A673 (cell line): ENCODE data around the gene PGAP6. TPM values are rescaled to one million over a fixed set of nuclear protein-coding genes. Genes with fewer than 3 reads are reported as not detected.

Experiments used
- BruUV-seq: library from RNA; stranded (reverse); fragments of 400-500 nt; replicated peaks from 2 replicates; lab custom pipeline; 2021; lab: Mats Ljungman, UMichigan
- CTCF ChIA-PET: fragments of 300-600 bp; sonication (Branson Sonifier 250); formaldehyde crosslinking; loops from one replicate; lab custom pipeline; 2022; ENCODE audit warnings: antibody characterized with exemption; lab: Charles Lee
- POLR2A ChIA-PET: fragments of 300-600 bp; sonication (Branson Sonifier 250); formaldehyde crosslinking; loops from one replicate; lab custom pipeline; 2022; ENCODE audit warnings: antibody characterized with exemption; ENCODE audit not compliant: low non-redundant PET; lab: Charles Lee
- DNase-seq: peaks from one replicate; pipeline ENCODE4 v3.0.0-alpha.2; 2015; ENCODE audit warnings: low spot score
- H3K27ac ChIP-seq: fragments of 200-600 bp; sonication (generic); 2 replicates; pipeline ENCODE4 v1.5.1; 2016; ENCODE audit warnings: mixed run types, low read depth, mild to moderate bottlenecking, mixed read lengths, antibody characterized with exemption, low read length; ENCODE audit not compliant: poor library complexity, severe bottlenecking
- H3K27me3 ChIP-seq: fragments of 200-600 bp; sonication (generic); replicated peaks from 2 replicates; pipeline ENCODE4 v1.6.1; 2017; ENCODE audit warnings: mixed run types, low read depth, mild to moderate bottlenecking, mixed read lengths, antibody characterized with exemption, low read length; ENCODE audit not compliant: insufficient read depth, poor library complexity
- H3K36me3 ChIP-seq: fragments of 200-600 bp; sonication (generic); 2 replicates; pipeline ENCODE4 v1.6.1; 2016; ENCODE audit warnings: mixed run types, mild to moderate bottlenecking, mixed read lengths, antibody characterized with exemption, low read length; ENCODE audit not compliant: insufficient read depth, poor library complexity, severe bottlenecking
- H3K4me1 ChIP-seq: fragments of 200-600 bp; sonication (generic); 2 replicates; pipeline ENCODE4 v1.6.1; 2017; ENCODE audit warnings: mixed run types, mild to moderate bottlenecking, mixed read lengths, antibody characterized with exemption, low read length; ENCODE audit not compliant: insufficient read depth, poor library complexity, severe bottlenecking
- H3K4me3 ChIP-seq: fragments of 200-600 bp; sonication (generic); 2 replicates; pipeline ENCODE4 v1.5.1; 2016; ENCODE audit warnings: low read depth, mixed run types, mild to moderate bottlenecking, mixed read lengths, low read length; ENCODE audit not compliant: poor library complexity, severe bottlenecking
- H3K9me3 ChIP-seq: fragments of 200-600 bp; sonication (generic); 2 replicates; pipeline ENCODE4 v1.6.1; 2016; ENCODE audit warnings: mixed run types, low read depth, mild to moderate bottlenecking, mixed read lengths, antibody characterized with exemption, low read length; ENCODE audit not compliant: poor library complexity, severe bottlenecking
- CTCF ChIP-seq: fragments of 300-800, 200-600 bp; sonication (generic); conservative IDR thresholded peaks from 2 replicates; pipeline ENCODE4 v1.5.1; 2017; ENCODE audit warnings: low read depth, mild to moderate bottlenecking, antibody characterized with exemption, low read length, moderate library complexity, mixed read lengths
- EZH2 ChIP-seq: fragments of 200-600 bp; sonication (generic); IDR thresholded peaks from 2 replicates; pipeline ENCODE4 v1.6.1; 2017; ENCODE audit warnings: borderline replicate concordance, low read depth, mild to moderate bottlenecking, mixed read lengths, antibody characterized with exemption, low read length; ENCODE audit not compliant: poor library complexity, severe bottlenecking
- intact Hi-C: fragments of 100-400 bp; cut with micrococcal nuclease; formaldehyde crosslinking; loops from one replicate; pipeline ENCODE4 v1.10.0; 2022; ENCODE audit not compliant: unreplicated experiment
- total RNA-seq: library from RNA; stranded (reverse); gene quantifications from 2 replicates; pipeline ENCODE4 v1.2.3, GENCODE V29; 2021

PGAP6 gene
- total RNA-seq, 1 experiment from 2014 or later = 38.7 TPM

DNA sequence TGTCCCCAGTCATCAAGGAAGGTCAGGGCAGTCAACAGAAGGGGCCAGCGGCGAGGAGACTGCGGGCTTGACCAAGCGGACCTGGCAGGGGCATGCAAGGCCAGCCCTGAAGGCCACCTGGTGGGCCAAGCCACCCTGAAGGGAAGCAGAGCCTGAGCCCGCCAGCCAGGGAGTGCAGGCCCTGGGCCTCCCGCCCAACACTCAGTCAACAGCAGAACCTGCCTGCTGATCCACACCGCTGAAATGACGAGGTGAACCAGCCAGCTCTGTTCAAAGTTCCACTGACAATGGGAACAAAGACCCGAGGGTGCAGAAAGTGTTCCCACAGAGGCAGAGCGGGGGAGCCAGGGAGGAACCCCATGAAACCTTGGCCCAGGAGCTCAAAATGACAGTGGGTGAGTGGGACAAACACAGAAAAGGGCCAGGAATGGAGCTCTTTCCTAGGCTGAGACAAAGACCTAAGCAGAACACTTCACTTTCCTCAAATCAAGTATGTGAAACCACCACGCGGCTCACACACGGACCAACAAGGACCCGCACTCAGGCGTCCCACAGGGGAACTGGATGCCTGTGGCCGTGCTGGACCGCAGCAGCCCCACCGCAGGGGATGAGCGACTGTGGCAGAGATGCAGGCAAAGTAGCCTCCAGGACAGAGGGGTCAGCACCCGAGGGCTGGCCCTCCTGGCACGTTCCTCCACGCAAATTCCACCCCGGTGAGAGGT is 41.2 kb downstream of the PGAP6 start:
- TF ChIP-seq EZH2 = no peak
- TF ChIP-seq CTCF = no peak
- BruUV-seq = no TSS peak
- Histone ChIP-seq H3K4me3 (no peak overlapping the region), H3K9me3 (no peaks in the 10 kb centered on the region), H3K36me3 (peaks cover 13% of the 10 kb centered on the region), H3K27me3 (no peaks in the 10 kb centered on the region), H3K4me1 (no peaks in the 10 kb centered on the region), H3K27ac (no peak overlapping the region)
- intact Hi-C loops = no loop called here
- CTCF ChIA-PET = interaction anchor here (0.6 kb wide), 1 partner anchor 224 kb away, joined by 6 read pairs; no protein-coding TSS in a partner anchor
- POLR2A ChIA-PET = no interaction called here
- DNase-seq = no peak

DNA sequence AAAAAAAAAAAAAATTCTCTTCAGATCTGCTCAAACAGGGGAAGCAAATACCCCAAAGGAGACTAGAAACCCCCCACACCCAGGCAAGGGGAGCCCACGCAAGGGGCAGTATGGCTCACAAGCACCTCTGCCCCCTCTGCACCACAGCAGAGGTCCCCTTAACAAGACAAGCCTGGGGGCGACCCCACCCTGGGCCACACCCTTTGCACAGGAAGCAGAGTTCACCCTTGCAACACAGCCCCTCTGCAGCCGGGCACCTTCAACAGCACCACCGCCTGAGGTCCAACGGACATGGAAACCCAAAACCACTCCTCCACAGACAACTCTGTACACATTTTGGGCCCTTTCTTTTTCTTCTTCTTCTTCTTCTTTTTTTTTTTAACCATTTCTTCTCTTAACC is 42.1 kb downstream of the PGAP6 start:
- POLR2A ChIA-PET = no interaction called here
- no peak for DNase-seq
- no TSS peak for BruUV-seq
- Histone ChIP-seq H3K4me3 (no peak overlapping the region), H3K27me3 (no peaks in the 10 kb centered on the region), H3K9me3 (no peaks in the 10 kb centered on the region), H3K27ac (no peak overlapping the region), H3K36me3 (peaks cover 10% of the 10 kb centered on the region), H3K4me1 (no peaks in the 10 kb centered on the region)
- CTCF ChIA-PET = no interaction called here
- TF ChIP-seq EZH2 (no peak), CTCF (no peak)
- intact Hi-C loops = no loop called here

DNA sequence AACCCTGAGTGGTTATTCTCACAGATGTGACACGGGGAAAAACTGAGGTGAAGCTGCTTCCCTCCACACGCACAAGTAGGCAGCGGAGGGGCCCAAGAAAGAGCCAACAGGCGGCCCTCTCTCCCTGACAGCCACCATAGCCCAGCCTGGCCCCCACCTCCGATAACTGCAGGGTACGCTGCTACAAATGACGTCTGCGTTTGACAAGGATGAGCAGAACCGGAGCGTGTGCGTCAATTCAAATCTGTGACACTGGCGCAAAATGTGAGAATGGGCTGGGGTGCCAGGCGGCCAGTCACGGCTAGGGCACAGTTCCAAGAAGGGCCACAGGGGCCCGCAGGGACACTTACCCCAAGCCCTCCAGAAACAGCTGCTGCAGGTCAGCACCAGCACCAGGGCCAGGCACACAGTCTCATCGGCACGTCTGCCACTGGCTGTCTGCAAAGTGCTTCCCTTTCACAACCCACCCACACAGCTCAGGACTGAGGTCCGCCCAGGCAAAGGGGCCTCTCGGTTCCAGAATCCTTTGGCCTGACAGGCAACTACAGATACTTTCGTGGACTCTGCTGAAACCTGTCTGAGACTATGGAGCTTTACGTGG is 43.7 kb downstream of the PGAP6 start:
- DNase-seq = no peak
- CTCF ChIA-PET = no interaction called here
- Histone ChIP-seq H3K27ac (no peak overlapping the region), H3K4me3 (no peak overlapping the region), H3K9me3 (no peaks in the 10 kb centered on the region), H3K4me1 (no peaks in the 10 kb centered on the region), H3K36me3 (peaks cover 4% of the 10 kb centered on the region), H3K27me3 (no peaks in the 10 kb centered on the region)
- BruUV-seq = no TSS peak
- POLR2A ChIA-PET = no interaction called here
- intact Hi-C loops = no loop called here
- TF ChIP-seq EZH2 (no peak), CTCF (no peak)
